ENCODE data around the gene MET.

Gene MET

GRCh38 chr7:116834815-116835504 is 163.0 kb downstream of the MET start:
- Histone ChIP-seq H3K4me1 (no peaks in the 10 kb centered on the region), H3K9me3 (no peaks in the 10 kb centered on the region), H3K36me3 (no peaks in the 10 kb centered on the region), H3K27me3 (peaks cover 20% of the 10 kb centered on the region), H3K4me3 (ENCODE audit: low read depth, low read length) (no peak overlapping the region)
- no peak for DNase-seq
- TF ChIP-seq CTCF (IDR thresholded peaks at IDR 0.05; ENCODE audit: low read depth, low read length): no peak

- Histone ChIP-seq H3K27me3 (peaks cover 26% of the 10 kb centered on the region), H3K9me3 (no peaks in the 10 kb centered on the region), H3K4me1 (no peaks in the 10 kb centered on the region), H3K4me3 (ENCODE audit: low read depth, low read length) (no peak overlapping the region), H3K36me3 (no peaks in the 10 kb centered on the region)
- no peak for TF ChIP-seq CTCF (IDR thresholded peaks at IDR 0.05; ENCODE audit: low read depth, low read length)
- no peak for DNase-seq
These were observed 164.1 kb downstream of the MET start for GRCh38 chr7:116836048-116836447.

DNA sequence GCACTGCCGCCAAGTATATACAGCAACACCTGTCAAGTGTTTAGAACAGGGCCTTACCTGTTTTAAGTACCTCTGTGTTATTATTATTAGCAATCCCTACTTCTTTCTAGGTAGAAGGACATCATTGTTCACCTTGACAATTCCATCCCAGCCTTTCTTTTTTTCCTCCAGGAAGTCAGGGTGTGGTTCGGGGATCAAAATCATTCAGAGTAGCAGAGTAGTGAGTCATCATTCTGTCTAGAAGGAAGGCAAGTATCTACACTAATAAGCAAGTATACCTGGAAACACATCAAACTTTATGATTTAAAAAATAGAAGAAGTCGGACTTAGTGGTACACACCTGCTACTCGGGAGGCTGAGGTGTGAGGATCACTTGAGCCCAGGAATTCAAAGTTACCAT is 164.9 kb downstream of the MET start:
- no peak for DNase-seq
- no peak for TF ChIP-seq CTCF (IDR thresholded peaks at IDR 0.05; ENCODE audit: low read depth, low read length)
- Histone ChIP-seq H3K36me3 (no peaks in the 10 kb centered on the region), H3K4me3 (ENCODE audit: low read depth, low read length) (no peak overlapping the region), H3K27me3 (peaks cover 31% of the 10 kb centered on the region), H3K9me3 (no peaks in the 10 kb centered on the region), H3K4me1 (no peaks in the 10 kb centered on the region)

DNA sequence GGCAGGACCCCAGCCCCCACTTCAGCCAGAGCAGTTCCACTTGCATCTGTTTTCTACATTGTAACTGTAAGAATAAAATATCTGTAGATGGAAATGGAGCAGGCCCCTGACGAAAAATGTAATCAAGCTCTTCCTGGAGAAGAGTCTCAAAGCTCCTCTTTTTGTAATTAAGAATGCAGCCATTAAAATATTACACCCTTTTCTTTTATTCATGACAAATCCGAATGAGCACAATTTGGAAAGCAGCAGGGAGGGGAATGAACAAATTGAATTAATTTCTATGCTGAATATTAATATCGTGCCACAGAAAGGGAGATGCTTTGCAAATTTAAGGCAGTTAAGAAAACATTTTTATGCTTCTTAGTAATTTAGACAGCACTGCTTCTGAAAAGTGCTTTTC is 165.6 kb downstream of the MET start:
- no peak for DNase-seq
- Histone ChIP-seq H3K36me3 (no peaks in the 10 kb centered on the region), H3K4me3 (ENCODE audit: low read depth, low read length) (no peak overlapping the region), H3K9me3 (no peaks in the 10 kb centered on the region), H3K27me3 (peaks cover 31% of the 10 kb centered on the region), H3K4me1 (no peaks in the 10 kb centered on the region)
- TF ChIP-seq CTCF (IDR thresholded peaks at IDR 0.05; ENCODE audit: low read depth, low read length): no peak

DNA sequence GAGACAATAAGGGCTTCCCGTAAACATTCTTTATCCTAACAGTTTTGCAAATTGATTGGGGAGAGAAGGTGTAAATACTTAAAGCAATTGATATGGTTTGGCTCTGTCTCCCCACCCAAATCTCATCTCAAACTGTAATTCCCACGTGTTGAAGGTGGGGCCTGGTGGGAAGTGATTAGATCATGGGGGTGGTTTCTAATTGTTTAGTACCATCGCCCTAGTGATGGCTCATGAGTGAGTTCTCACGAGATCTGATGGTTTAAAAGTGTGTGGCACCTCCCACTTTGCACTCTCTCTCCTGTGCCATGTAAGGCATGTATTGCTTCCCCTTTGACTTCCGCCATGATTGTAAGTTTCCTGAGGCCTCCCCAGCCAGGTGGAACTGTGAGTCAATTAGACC is 168.3 kb downstream of the MET start:
- TF ChIP-seq CTCF (IDR thresholded peaks at IDR 0.05; ENCODE audit: low read depth, low read length): no peak
- no peak overlapping the region for H3K4me3 ChIP-seq (ENCODE audit: low read depth, low read length)
- H3K9me3 ChIP-seq: no peaks in the 10 kb centered on the region
- DNase-seq: no peak
- no peaks in the 10 kb centered on the region for H3K36me3 ChIP-seq
- H3K27me3 ChIP-seq: peaks cover 36% of the 10 kb centered on the region
- H3K4me1 ChIP-seq: no peaks in the 10 kb centered on the region

GRCh38 chr7:116842371-116842770 is 170.4 kb downstream of the MET start:
- no peaks in the 10 kb centered on the region for H3K36me3 ChIP-seq
- peaks cover 27% of the 10 kb centered on the region for H3K27me3 ChIP-seq
- H3K4me1 ChIP-seq: no peaks in the 10 kb centered on the region
- no peak for DNase-seq
- no peak overlapping the region for H3K4me3 ChIP-seq (ENCODE audit: low read depth, low read length)
- no peak for TF ChIP-seq CTCF (IDR thresholded peaks at IDR 0.05; ENCODE audit: low read depth, low read length)
- H3K9me3 ChIP-seq: no peaks in the 10 kb centered on the region

Measured in BE2C (cell line).